ENCODE measurements around the gene KRTAP22-1. TPM values are rescaled to one million over a fixed set of nuclear protein-coding genes. Genes with fewer than 3 reads are reported as not detected.

The KRTAP22-1 gene
- total RNA-seq = not detected

GRCh38 chr21:30600787-30601186 is at the start of gene KRTAP22-1:
KRTAP22-1 (plus strand) TSS chr21:30601087.
- POLR2A ChIA-PET = no interaction called here
- CTCF ChIA-PET = no interaction called here

GRCh38 chr21:30552782-30553181 is 48.1 kb upstream of the KRTAP22-1 start:
- POLR2A ChIA-PET = no interaction called here
- CTCF ChIA-PET = no interaction called here

- ChIA-PET CTCF (no interaction called here), POLR2A (no interaction called here)
Observed at GRCh38 chr21:30555095-30555494, 45.8 kb upstream of the KRTAP22-1 start.

GRCh38 chr21:30561264-30561895 is 39.5 kb upstream of the KRTAP22-1 start, which contains the start of gene KRTAP19-7:
KRTAP19-7 (minus strand) TSS chr21:30561314; CDS start chr21:30561289, 25 bp downstream.
- ChIA-PET CTCF (no interaction called here), POLR2A (no interaction called here)

- POLR2A ChIA-PET = no interaction called here
- CTCF ChIA-PET = no interaction called here
Observed at GRCh38 chr21:30561957-30562356, 38.9 kb upstream of the KRTAP22-1 start.

- ChIA-PET POLR2A (no interaction called here), CTCF (no interaction called here)
Observed at GRCh38 chr21:30563072-30563471, 37.8 kb upstream of the KRTAP22-1 start.

GRCh38 chr21:30563630-30564029 is 37.3 kb upstream of the KRTAP22-1 start:
- ChIA-PET POLR2A (no interaction called here), CTCF (no interaction called here)

GRCh38 chr21:30567617-30568016 is 33.3 kb upstream of the KRTAP22-1 start:
- CTCF ChIA-PET = no interaction called here
- POLR2A ChIA-PET = no interaction called here

- CTCF ChIA-PET = no interaction called here
Observed at GRCh38 chr21:30577766-30578165, 23.1 kb upstream of the KRTAP22-1 start.

GRCh38 chr21:30579346-30579745 is 21.5 kb upstream of the KRTAP22-1 start:
- CTCF ChIA-PET = no interaction called here
- POLR2A ChIA-PET = no interaction called here

More at GRCh38 chr21:30577766-30578165, 23.1 kb upstream of the KRTAP22-1 start:
- POLR2A ChIA-PET = no interaction called here

- ChIA-PET POLR2A (no interaction called here), CTCF (no interaction called here)
Observed at GRCh38 chr21:30580132-30580531, 20.8 kb upstream of the KRTAP22-1 start.

- CTCF ChIA-PET = no interaction called here
- POLR2A ChIA-PET = no interaction called here
Observed at GRCh38 chr21:30582870-30583269, 18.0 kb upstream of the KRTAP22-1 start.

- ChIA-PET POLR2A (no interaction called here), CTCF (no interaction called here)
Observed at GRCh38 chr21:30590297-30590696, 10.6 kb upstream of the KRTAP22-1 start, which contains the start of gene KRTAP22-2. KRTAP22-2 (minus strand) TSS chr21:30590397.

GRCh38 chr21:30592140-30592539 is 8.7 kb upstream of the KRTAP22-1 start, which contains the start of gene KRTAP6-3:
KRTAP6-3 (plus strand) TSS chr21:30592440; CDS start chr21:30592446, 6 bp downstream.
- POLR2A ChIA-PET = no interaction called here
- CTCF ChIA-PET = no interaction called here

GRCh38 chr21:30598802-30599201 is 2.1 kb upstream of the KRTAP22-1 start, which contains the start of gene KRTAP6-2:
KRTAP6-2 (minus strand) TSS chr21:30598902; CDS start chr21:30598874, 28 bp downstream.
- CTCF ChIA-PET = no interaction called here
- POLR2A ChIA-PET = no interaction called here

GRCh38 chr21:30605968-30606367 is 5.1 kb downstream of the KRTAP22-1 start:
- ChIA-PET CTCF (no interaction called here), POLR2A (no interaction called here)

GRCh38 chr21:30612132-30612531 is 11.2 kb downstream of the KRTAP22-1 start:
- ChIA-PET CTCF (no interaction called here), POLR2A (no interaction called here)

- ChIA-PET POLR2A (no interaction called here), CTCF (no interaction called here)
Observed at GRCh38 chr21:30613836-30614235, 12.9 kb downstream of the KRTAP22-1 start, which contains the start of gene KRTAP6-1. KRTAP6-1 (minus strand) TSS chr21:30613930; CDS start chr21:30613904, 26 bp downstream.

- POLR2A ChIA-PET = no interaction called here
- CTCF ChIA-PET = no interaction called here
Observed at GRCh38 chr21:30615199-30615598, 14.3 kb downstream of the KRTAP22-1 start.

GRCh38 chr21:30616125-30616524 is 15.2 kb downstream of the KRTAP22-1 start, which contains the start of gene KRTAP20-1:
KRTAP20-1 (plus strand) TSS chr21:30616425; CDS start chr21:30616455, 30 bp downstream.
- ChIA-PET POLR2A (no interaction called here), CTCF (no interaction called here)

GRCh38 chr21:30620080-30620479 is 19.2 kb downstream of the KRTAP22-1 start:
- ChIA-PET CTCF (no interaction called here), POLR2A (interaction anchor here (0.5 kb wide), 1 partner anchor 447 kb away, joined by 3 read pairs; no protein-coding TSS in a partner anchor)

- ChIA-PET CTCF (no interaction called here), POLR2A (interaction anchor here (0.5 kb wide), 1 partner anchor 447 kb away, joined by 3 read pairs; no protein-coding TSS in a partner anchor)
Observed at GRCh38 chr21:30620522-30620921, 19.6 kb downstream of the KRTAP22-1 start, which contains the start of gene KRTAP20-4. KRTAP20-4 (plus strand) TSS chr21:30620627.
